Renal pelvis (tissue), 12 donors: ENCODE measurements around the gene OR5AL1. TPM values are rescaled to one million over a fixed set of nuclear protein-coding genes. Genes with fewer than 3 reads are reported as not detected.
"Not testable (repeated sequence)": the region's sequence is repeated elsewhere in the genome, so short reads cannot be mapped to it uniquely, and the experiment has no call there.

Experiments
- DNase-seq: peaks from one replicate; pipeline ENCODE4 v3.0.0-alpha.2; 2013
- long read RNA-seq, 16 experiments: transcript quantifications; one replicate each; lab custom pipeline, GENCODE V29; 2026
- polyA plus RNA-seq, 3 donors: library from polyadenylated mRNA; unstranded; fragments of 120-200 nt; gene quantifications; one replicate each; pipeline ENCODE4 v1.2.1, GENCODE V29; 2013; ENCODE audit not compliant: insufficient read length in 3 of 3

The OR5AL1 gene
- polyA plus RNA-seq = not detected
- long read RNA-seq, donor 1 = 0 reads
- long read RNA-seq, donor 2 = 0 reads
- long read RNA-seq, donor 3 = 0 reads
- long read RNA-seq, donor 4 = 0 reads
- long read RNA-seq, donor 5 = 0 reads
- long read RNA-seq, donor 6 = 0 reads
- long read RNA-seq, donor 7 = 0 reads
- long read RNA-seq, donor 8 = 0 reads
- long read RNA-seq, donor 9 = 0 reads
- long read RNA-seq, donor 10 = 0 reads
- long read RNA-seq, donor 11 = 0 reads
- long read RNA-seq, donor 12 = 0 reads
- long read RNA-seq, donor 13 = 0 reads
- long read RNA-seq, donor 14 = 0 reads
- long read RNA-seq, donor 15 = 0 reads
- long read RNA-seq, donor 16 = 0 reads

GRCh38 chr11:56412396-56412795, at the start of gene OR5AL1:
OR5AL1 (plus strand) TSS chr11:56412696.
- no peak for DNase-seq

GRCh38 chr11:56375324-56375723, 37.2 kb upstream of the OR5AL1 start, which contains the start of gene OR8U1:
OR8U1 (plus strand) TSS chr11:56375624; CDS start chr11:56375624, 0 bp downstream.
- no peak for DNase-seq

GRCh38 chr11:56380120-56380519, 32.4 kb upstream of the OR5AL1 start:
- DNase-seq = no peak

- DNase-seq = no peak
Observed at GRCh38 chr11:56394381-56394780, 18.1 kb upstream of the OR5AL1 start.

- DNase-seq = no peak
Observed at GRCh38 chr11:56396047-56396446, 16.4 kb upstream of the OR5AL1 start.

- DNase-seq = not testable (repeated sequence)
Observed at GRCh38 chr11:56401858-56402461, 10.5 kb upstream of the OR5AL1 start.

- DNase-seq = no peak
Observed at GRCh38 chr11:56404393-56404792, 8.1 kb upstream of the OR5AL1 start.

- no peak for DNase-seq
Observed at GRCh38 chr11:56410801-56411200, 1.7 kb upstream of the OR5AL1 start.

- DNase-seq = no peak
Observed at GRCh38 chr11:56453521-56453920, 41.0 kb downstream of the OR5AL1 start.

- no peak for DNase-seq
Observed at GRCh38 chr11:56457076-56457475, 44.6 kb downstream of the OR5AL1 start.

Other genes starting within 250 kb of the OR5AL1 start
- not detected for gene OR5J2, start 236.1 kb upstream of the OR5AL1 start, polyA plus RNA-seq
- not detected for gene OR5T2, start 178.4 kb upstream of the OR5AL1 start, polyA plus RNA-seq
- not detected for gene OR5T3, start 160.4 kb upstream of the OR5AL1 start, polyA plus RNA-seq
- not detected for gene OR5T1, start 138.5 kb upstream of the OR5AL1 start, polyA plus RNA-seq
- gene OR8H1, start 120.4 kb upstream of the OR5AL1 start, polyA plus RNA-seq = not detected
- gene OR8K3, start 97.6 kb upstream of the OR5AL1 start, polyA plus RNA-seq = not detected
- gene OR8K1, start 66.7 kb upstream of the OR5AL1 start, polyA plus RNA-seq = not detected
- not detected for gene OR8J1, start 58.4 kb upstream of the OR5AL1 start, polyA plus RNA-seq
- gene OR8U1, start 37.1 kb upstream of the OR5AL1 start, polyA plus RNA-seq = not detected
- not detected for gene OR5M3, start 60.7 kb downstream of the OR5AL1 start, polyA plus RNA-seq
- gene OR5M8, start 78.7 kb downstream of the OR5AL1 start, polyA plus RNA-seq = not detected
- not detected for gene OR5M11, start 130.6 kb downstream of the OR5AL1 start, polyA plus RNA-seq
- gene OR5M10, start 165.0 kb downstream of the OR5AL1 start, polyA plus RNA-seq = not detected
- gene OR5M1, start 202.2 kb downstream of the OR5AL1 start, polyA plus RNA-seq = not detected
- gene OR5AP2, start 229.7 kb downstream of the OR5AL1 start, polyA plus RNA-seq = not detected